Suprapubic skin (tissue), 4 donors: ENCODE measurements around the gene DDX1.

Experiments
- EP300 ChIP-seq: sonication (generic); formaldehyde crosslinking; IDR thresholded peaks from one replicate; pipeline ENCODE4 v1.6.1; 2017; ENCODE audit warnings: antibody characterized with exemption
- POLR2A ChIP-seq, 2 donors: fragments of 450-650 bp; IDR thresholded peaks; one replicate each; pipeline ENCODE4 v1.6.1; 2017; ENCODE audit warnings: antibody characterized with exemption in 2 of 2, mild to moderate bottlenecking in 2 of 2, moderate library complexity in 2 of 2
- POLR2AphosphoS5 ChIP-seq, 3 donors: sonication (generic); formaldehyde crosslinking; IDR thresholded peaks; one replicate each; pipeline ENCODE4 v1.6.1; 2017; ENCODE audit warnings: antibody characterized with exemption in 3 of 3
- TF ChIP-seq, protein P1 (sequence below), 2 donors: fragments of 200-600 bp in 1 of 2; fragments of 450-650 bp in 1 of 2; sonication (generic) in 1 of 2; IDR thresholded peaks; one replicate each; pipeline ENCODE4 v1.5.1; 2016 to 2019; ENCODE audit warnings: antibody characterized with exemption in 2 of 2, mild to moderate bottlenecking in 1 of 2, moderate library complexity in 1 of 2

DNA sequence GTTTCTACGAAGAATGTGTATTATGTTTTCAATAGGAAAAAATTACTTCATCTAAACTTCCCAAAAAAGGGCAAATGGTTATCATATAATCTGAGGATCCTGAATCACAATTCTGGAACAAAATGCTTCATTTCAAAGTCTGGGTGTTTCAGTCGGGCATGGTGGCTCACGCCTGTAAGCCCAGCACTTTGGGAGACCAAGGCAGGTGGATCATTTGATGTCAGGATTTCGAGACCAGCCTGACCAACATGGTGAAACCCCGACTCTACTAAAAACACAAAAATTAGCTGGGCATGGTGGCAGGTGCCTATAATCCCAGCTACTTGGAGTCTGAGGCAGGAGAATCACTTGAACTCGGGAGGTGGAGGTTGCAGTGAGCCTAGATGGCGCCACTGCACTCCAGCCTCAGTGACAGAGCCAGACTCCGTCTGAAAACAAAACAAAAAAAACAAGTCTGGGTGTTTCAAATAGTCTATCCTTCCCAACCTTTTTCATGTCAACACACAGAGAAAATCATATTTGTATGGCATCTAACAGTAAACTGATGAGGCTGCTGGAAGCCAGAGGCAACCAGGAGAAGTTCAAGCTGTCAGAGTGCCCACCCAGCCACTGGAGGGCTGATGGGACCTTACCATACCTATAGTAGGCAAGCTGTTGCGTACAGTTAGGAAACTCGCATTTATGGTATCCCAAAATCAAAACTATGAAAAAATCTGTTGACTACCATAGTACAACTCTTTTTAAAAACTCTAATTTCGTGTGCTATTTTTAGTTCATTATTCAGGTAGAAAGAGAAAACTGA lies 45.2 kb upstream of the DDX1 start:
- TF ChIP-seq POLR2AphosphoS5 (IDR thresholded peaks at IDR 0.05), result no peak
- TF ChIP-seq, protein P1, sequence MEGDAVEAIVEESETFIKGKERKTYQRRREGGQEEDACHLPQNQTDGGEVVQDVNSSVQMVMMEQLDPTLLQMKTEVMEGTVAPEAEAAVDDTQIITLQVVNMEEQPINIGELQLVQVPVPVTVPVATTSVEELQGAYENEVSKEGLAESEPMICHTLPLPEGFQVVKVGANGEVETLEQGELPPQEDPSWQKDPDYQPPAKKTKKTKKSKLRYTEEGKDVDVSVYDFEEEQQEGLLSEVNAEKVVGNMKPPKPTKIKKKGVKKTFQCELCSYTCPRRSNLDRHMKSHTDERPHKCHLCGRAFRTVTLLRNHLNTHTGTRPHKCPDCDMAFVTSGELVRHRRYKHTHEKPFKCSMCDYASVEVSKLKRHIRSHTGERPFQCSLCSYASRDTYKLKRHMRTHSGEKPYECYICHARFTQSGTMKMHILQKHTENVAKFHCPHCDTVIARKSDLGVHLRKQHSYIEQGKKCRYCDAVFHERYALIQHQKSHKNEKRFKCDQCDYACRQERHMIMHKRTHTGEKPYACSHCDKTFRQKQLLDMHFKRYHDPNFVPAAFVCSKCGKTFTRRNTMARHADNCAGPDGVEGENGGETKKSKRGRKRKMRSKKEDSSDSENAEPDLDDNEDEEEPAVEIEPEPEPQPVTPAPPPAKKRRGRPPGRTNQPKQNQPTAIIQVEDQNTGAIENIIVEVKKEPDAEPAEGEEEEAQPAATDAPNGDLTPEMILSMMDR (IDR thresholded peaks at IDR 0.05), result no peak
- TF ChIP-seq EP300, result no peak
- no peak for TF ChIP-seq POLR2A (IDR thresholded peaks at IDR 0.05)
